NCI-H2171 (cell line): Measurements from ENCODE around the gene NRG2.

Experiments
- DNase-seq: peaks from one replicate; lab custom pipeline; 2025; lab: John Stamatoyannopoulos, UW

NRG2 gene

DNA sequence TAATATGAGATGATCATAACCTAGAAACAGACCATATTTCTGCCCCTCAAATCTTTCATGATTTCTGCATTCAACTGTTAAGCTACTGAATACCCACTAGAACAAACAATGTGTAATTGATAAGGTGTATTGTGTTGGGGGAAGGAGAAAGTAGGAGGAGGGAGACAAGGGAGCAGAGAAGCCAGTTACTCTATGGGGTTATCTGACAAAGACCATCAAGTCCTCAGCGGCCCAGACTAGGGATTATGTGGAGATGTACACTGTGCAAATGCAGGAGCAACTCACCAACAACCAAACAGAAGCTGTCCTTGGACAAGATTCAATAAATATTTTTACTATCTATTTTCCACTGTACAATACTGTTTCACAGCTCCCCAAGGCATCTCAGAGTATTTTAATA lies 2.7 kb downstream of the NRG2 start:
- DNase-seq: no peak

- no peak for DNase-seq
These were observed 3.5 kb downstream of the NRG2 start for GRCh38 chr5:140039561-140039960.

- no peak for DNase-seq
These were observed 4.6 kb downstream of the NRG2 start for GRCh38 chr5:140038373-140038957.

- no peak for DNase-seq
These were observed 6.1 kb downstream of the NRG2 start for GRCh38 chr5:140037012-140037411.

GRCh38 chr5:140035881-140036280 lies 7.2 kb downstream of the NRG2 start:
- DNase-seq: no peak

GRCh38 chr5:140033037-140033760 lies 9.9 kb downstream of the NRG2 start:
- no peak for DNase-seq

DNA sequence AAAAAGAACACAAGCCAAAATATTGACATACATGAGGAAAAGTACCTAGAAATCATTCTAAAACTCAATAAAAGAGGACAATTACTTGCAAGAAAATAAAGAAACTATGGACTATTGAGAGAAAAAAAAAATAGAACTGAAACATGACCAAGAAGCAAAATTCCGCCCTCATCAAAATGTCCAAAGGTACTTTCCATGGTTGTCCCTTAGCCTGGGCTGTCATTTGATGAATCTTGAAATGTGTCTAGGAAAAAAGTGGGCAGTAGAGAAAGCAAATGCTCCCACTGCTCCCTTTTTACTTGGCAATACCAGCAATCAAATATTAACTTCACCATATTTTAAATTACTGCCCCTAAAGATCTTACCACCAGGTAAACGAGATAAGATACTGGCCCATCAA lies 10.8 kb downstream of the NRG2 start:
- no peak for DNase-seq

DNA sequence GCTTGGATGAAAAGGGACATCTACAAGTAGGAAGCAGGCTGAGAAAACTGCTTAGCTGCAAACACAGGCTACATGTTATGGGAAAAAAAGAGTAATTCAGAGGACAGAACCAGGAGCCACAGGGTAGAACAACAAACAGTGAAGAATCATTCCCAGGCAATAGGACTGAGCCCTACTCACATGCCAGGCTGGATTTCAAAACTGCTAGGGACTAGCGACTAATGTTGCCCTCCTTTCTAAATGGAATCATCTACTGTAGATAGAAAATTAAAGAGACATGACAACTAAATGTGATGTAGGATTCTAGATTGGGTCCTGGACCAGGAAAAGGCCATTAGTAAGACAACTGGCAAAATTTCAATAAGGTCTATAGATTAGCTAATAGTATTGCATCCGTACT lies 15.3 kb downstream of the NRG2 start:
- DNase-seq: no peak

GRCh38 chr5:140025736-140026135 lies 17.4 kb downstream of the NRG2 start:
- no peak for DNase-seq

GRCh38 chr5:140024928-140025327 lies 18.2 kb downstream of the NRG2 start:
- no peak for DNase-seq

- DNase-seq: peak; percentile 73
These were observed 19.4 kb downstream of the NRG2 start for GRCh38 chr5:140023611-140024191.

- no peak for DNase-seq
These were observed 22.4 kb downstream of the NRG2 start for GRCh38 chr5:140020601-140021177.

GRCh38 chr5:140018920-140019644 lies 24.0 kb downstream of the NRG2 start:
- DNase-seq: no peak

- no peak for DNase-seq
These were observed 24.6 kb downstream of the NRG2 start for GRCh38 chr5:140018517-140018916.

GRCh38 chr5:140018096-140018481 lies 25.0 kb downstream of the NRG2 start:
- no peak for DNase-seq

DNA sequence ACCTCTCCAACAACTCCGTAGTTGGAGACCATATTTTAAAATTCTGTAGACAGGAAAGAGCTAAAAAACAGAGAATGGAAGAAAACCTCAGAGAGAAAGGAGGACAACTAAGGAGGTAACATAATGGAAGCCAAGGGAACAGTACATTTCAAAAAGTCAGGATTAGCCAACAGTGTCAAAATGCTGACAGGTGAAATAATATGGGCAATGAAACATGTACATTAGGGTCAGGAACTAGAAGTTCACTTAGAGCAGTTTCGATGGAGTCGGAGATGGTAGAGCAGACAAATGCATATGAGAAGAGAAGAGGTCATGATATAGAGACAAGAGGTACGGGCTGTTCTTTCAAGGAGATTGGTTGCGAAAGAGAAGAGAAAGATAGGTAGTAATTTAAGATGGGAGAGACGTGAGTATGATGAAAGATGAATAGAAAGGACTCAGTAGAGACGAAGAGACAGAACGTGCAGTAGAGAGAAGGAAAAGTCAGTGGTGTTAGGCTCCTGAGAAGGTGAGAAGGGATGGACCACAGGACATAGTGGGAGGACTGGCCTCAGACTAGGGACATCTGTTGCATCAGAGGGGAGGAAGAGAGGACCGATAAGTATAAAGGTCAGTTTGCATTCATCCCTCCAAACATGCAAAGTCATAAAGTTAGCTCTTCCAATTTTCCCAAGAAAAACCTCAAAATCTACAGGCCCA lies 25.6 kb downstream of the NRG2 start:
- no peak for DNase-seq

DNA sequence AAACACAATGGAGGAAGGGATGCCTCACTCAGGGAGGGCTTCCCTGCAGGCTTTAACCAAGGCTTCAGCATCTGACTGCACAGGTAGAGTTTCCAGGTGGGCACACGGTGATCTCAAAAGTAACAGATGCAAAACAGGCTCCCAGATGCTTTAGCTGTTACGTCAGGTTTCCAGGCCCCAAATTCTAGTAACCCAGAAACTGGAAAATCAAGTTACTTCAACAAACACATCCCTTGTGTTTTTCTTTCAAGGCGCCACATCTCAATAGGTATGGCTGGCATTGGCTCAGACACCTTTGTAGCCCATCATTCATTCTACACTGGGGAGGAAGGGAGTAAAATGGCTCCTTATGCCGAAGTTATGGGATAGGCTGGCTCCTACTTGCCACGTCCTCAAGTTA lies 27.4 kb downstream of the NRG2 start:
- no peak for DNase-seq

DNA sequence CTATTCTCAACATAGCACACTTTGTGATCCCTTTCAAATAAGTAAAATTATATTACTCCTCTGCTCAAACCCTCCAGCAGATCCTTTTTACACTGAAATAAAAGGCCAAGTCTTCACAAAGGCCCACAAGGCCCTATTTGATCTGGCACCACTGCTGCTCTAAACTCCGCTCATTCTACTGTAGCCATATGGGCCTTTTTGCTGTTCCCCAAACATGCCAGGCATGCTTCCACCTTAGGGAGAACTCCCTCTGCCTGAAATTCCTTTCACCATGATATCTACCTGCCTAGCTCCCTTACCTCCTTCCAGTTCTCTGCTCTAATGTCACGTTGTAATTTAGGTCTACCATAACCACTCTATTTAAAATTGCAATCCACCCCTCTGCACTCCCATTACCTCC lies 28.3 kb downstream of the NRG2 start:
- no peak for DNase-seq

GRCh38 chr5:140013536-140013935 lies 29.6 kb downstream of the NRG2 start:
- no peak for DNase-seq

- no peak for DNase-seq
These were observed 30.7 kb downstream of the NRG2 start for GRCh38 chr5:140012443-140012842.

DNA sequence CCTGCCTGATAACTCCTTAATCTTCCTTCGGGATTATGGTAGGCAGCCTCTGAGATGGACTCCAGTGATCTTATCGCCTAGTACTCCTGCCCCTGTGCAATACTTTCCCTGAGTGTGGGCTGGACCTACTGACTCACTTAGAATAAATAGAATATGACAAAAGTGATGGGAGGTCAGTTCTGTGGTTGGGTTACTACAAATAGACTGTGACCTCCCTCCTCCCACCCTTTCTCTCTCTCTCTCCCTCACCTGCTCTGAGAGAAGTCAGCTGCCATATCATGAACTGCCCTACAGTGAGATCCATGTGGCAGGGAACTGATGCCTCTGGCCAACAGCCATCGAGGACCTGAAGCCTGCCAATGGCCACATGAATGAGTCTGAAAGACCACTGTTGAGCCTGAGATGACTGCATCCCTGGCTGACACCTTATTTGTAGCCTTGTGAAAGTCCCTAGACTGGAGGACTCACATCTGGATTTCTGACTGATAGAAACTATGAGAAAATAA lies 31.7 kb downstream of the NRG2 start:
- no peak for DNase-seq

GRCh38 chr5:140010798-140011197 lies 32.3 kb downstream of the NRG2 start:
- no peak for DNase-seq
